HepG2 (cell line): Measurements from ENCODE around the gene HERC6. TPM values are rescaled to one million over a fixed set of nuclear protein-coding genes. Genes with fewer than 3 reads are reported as not detected.

Experiments used
- LCORL ChIP-seq, 2 experiments: fragments of 450-650 bp in 1 of 2; sonication (generic) in 1 of 2; formaldehyde crosslinking in 1 of 2; IDR thresholded peaks; 2 replicates each; pipeline versions ENCODE4 v1.5.0 to v1.6.1; 2017 to 2020; ENCODE audit warnings: antibody characterized with exemption in 1 of 2, missing genetic modification reagents in 1 of 2
- MTF2 ChIP-seq: sonication (generic); formaldehyde crosslinking; IDR thresholded peaks from 2 replicates; pipeline ENCODE4 v1.5.0; 2020; ENCODE audit warnings: missing genetic modification reagents, borderline replicate concordance
- PAF1 ChIP-seq: IDR thresholded peaks from 2 replicates; pipeline ENCODE4 v1.6.1; 2016; ENCODE audit warnings: missing genetic modification reagents, missing compliant biosample characterization
- PATZ1 ChIP-seq: sonication (generic); formaldehyde crosslinking; IDR thresholded peaks from 2 replicates; pipeline ENCODE4 v1.4.0; 2020; ENCODE audit warnings: missing genetic modification reagents
- TAF1 ChIP-seq: sonication (generic); formaldehyde crosslinking; IDR thresholded peaks from 2 replicates; pipeline ENCODE4 v1.4.0; 2020; ENCODE audit warnings: missing genetic modification reagents
- ZNF281 ChIP-seq: sonication (generic); formaldehyde crosslinking; IDR thresholded peaks from 2 replicates; pipeline ENCODE4 v1.4.0; 2020; ENCODE audit warnings: missing genetic modification reagents, borderline replicate concordance
- ZNF34 ChIP-seq: sonication (generic); formaldehyde crosslinking; IDR thresholded peaks from 2 replicates; pipeline ENCODE4 v1.4.0; 2020; ENCODE audit warnings: mild to moderate bottlenecking, missing genetic modification reagents, borderline replicate concordance
- ZNF577 ChIP-seq: sonication (generic); formaldehyde crosslinking; IDR thresholded peaks from 2 replicates; pipeline ENCODE4 v1.4.0; 2020; ENCODE audit warnings: mild to moderate bottlenecking, low read depth, missing genetic modification reagents, borderline replicate concordance
- ZNF619 ChIP-seq: sonication (generic); formaldehyde crosslinking; IDR thresholded peaks from 2 replicates; pipeline ENCODE4 v1.4.0; 2020; ENCODE audit warnings: mild to moderate bottlenecking, missing genetic modification reagents
- polyA plus RNA-seq, 8 experiments: library from polyadenylated mRNA; depleted of rRNA in 3 of 8; stranded (reverse) in 7 of 8; unstranded in 1 of 8; fragments of >200 nt; fragmentation: Illumina TruSeq in 4 of 8; extraction: Trizol in 4 of 8; gene quantifications; 2 replicates each; pipeline versions ENCODE4 v1.2.1 to v1.2.3, GENCODE V29; 2011 to 2016; ENCODE audit warnings: low read depth in 4 of 8, missing spikeins in 1 of 8, mixed read lengths in 1 of 8; ENCODE audit not compliant: insufficient read depth in 1 of 8
- total RNA-seq, 5 experiments: library from RNA; depleted of rRNA; stranded (reverse); fragments of >200 nt; fragmentation: Illumina TruSeq; extraction: Trizol; gene quantifications; 2 replicates each; pipeline ENCODE4 v1.2.3, GENCODE V29; 2016; ENCODE audit warnings: low read depth in 1 of 5
- TF ChIP-seq, protein P1 (sequence below), 2 experiments: fragments of 450-650 bp in 1 of 2; sonication (generic) in 1 of 2; formaldehyde crosslinking in 1 of 2; IDR thresholded peaks; 2 replicates each; pipeline versions ENCODE4 v1.6.1 to v1.8.0; 2016 to 2022; ENCODE audit warnings: antibody characterized with exemption in 1 of 2, mild to moderate bottlenecking in 1 of 2, missing genetic modification reagents in 1 of 2
- TF ChIP-seq, protein P2 (sequence below): sonication (generic); formaldehyde crosslinking; IDR thresholded peaks from 2 replicates; pipeline ENCODE4 v1.4.0; 2020; ENCODE audit warnings: missing genetic modification reagents, borderline replicate concordance

HERC6 gene
- total and polyA plus RNA-seq, 2 of the 13 experiments (the other 11 are each of a cell fraction or from before 2014, with no cell fraction given): 0.50 to 2.0 TPM

DNA sequence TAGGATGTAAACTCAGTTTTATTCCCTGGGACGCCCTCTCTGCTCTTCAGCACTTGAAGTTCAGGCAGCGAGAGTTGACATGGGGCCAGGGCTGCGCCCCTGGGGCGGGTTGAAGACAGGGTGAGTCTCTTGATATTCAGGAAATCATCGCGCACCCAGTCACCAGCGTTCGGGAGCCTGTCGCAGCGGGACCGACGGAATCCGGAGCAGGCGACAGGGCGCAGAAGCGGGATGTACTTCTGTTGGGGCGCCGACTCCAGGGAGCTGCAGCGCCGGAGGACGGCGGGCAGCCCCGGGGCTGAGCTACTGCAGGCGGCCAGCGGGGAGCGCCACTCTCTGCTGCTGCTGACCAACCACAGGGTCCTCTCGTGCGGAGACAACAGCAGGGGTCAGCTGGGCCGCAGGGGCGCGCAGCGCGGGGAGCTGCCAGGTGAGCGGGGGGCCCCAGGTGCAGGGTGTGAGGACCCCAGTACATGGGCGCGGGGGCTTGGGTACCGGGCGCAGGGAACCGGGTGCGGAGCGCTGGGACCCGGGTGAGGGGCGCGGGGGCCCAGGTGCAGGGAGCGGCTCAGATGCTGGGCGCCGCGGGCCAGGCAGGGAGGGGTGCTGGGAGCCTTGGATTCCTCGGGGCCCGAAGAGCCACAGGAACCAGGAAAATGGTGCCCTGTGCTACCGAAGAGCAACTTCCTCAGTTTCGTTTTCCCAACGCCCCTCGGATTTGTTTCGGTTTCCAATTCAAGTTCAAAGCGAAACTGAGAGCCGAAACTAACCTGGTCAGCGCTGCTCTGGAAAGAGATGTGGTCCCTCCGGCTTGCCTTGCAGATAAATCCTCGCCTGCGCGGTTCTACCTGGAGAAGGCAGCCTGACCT is at the start of gene HERC6 (continued):
- TF ChIP-seq, protein P1, sequence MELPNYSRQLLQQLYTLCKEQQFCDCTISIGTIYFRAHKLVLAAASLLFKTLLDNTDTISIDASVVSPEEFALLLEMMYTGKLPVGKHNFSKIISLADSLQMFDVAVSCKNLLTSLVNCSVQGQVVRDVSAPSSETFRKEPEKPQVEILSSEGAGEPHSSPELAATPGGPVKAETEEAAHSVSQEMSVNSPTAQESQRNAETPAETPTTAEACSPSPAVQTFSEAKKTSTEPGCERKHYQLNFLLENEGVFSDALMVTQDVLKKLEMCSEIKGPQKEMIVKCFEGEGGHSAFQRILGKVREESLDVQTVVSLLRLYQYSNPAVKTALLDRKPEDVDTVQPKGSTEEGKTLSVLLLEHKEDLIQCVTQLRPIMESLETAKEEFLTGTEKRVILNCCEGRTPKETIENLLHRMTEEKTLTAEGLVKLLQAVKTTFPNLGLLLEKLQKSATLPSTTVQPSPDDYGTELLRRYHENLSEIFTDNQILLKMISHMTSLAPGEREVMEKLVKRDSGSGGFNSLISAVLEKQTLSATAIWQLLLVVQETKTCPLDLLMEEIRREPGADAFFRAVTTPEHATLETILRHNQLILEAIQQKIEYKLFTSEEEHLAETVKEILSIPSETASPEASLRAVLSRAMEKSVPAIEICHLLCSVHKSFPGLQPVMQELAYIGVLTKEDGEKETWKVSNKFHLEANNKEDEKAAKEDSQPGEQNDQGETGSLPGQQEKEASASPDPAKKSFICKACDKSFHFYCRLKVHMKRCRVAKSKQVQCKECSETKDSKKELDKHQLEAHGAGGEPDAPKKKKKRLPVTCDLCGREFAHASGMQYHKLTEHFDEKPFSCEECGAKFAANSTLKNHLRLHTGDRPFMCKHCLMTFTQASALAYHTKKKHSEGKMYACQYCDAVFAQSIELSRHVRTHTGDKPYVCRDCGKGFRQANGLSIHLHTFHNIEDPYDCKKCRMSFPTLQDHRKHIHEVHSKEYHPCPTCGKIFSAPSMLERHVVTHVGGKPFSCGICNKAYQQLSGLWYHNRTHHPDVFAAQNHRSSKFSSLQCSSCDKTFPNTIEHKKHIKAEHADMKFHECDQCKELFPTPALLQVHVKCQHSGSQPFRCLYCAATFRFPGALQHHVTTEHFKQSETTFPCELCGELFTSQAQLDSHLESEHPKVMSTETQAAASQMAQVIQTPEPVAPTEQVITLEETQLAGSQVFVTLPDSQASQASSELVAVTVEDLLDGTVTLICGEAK (IDR thresholded peaks at IDR 0.05): no peak
- TF ChIP-seq, protein P1 (CRISPR knock-in tag; IDR thresholded peaks at IDR 0.05): peak; percentile 52; the same call in 1 of the 2 replicates
- no peak for TF ChIP-seq ZNF577 (CRISPR knock-in tag)
- TF ChIP-seq PAF1: no peak
- peak; percentile 77; the same call in 1 of the 2 replicates for TF ChIP-seq ZNF619
- peak; percentile 58; the same call in 1 of the 2 replicates for TF ChIP-seq PATZ1 (CRISPR knock-in tag)
- TF ChIP-seq LCORL (IDR thresholded peaks at IDR 0.05): no peak
- TF ChIP-seq LCORL (CRISPR knock-in tag; IDR thresholded peaks at IDR 0.05): peak; percentile 51; the same call in 1 of the 2 replicates
- TF ChIP-seq ZNF281 (CRISPR knock-in tag): no peak
- TF ChIP-seq, protein P2, sequence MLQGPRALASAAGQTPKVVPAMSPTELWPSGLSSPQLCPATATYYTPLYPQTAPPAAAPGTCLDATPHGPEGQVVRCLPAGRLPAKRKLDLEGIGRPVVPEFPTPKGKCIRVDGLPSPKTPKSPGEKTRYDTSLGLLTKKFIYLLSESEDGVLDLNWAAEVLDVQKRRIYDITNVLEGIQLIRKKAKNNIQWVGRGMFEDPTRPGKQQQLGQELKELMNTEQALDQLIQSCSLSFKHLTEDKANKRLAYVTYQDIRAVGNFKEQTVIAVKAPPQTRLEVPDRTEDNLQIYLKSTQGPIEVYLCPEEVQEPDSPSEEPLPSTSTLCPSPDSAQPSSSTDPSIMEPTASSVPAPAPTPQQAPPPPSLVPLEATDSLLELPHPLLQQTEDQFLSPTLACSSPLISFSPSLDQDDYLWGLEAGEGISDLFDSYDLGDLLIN (CRISPR knock-in tag): no peak
- no peak for TF ChIP-seq ZNF34 (CRISPR knock-in tag)
- no peak; the same call in 1 of the 2 replicates for TF ChIP-seq MTF2 (CRISPR knock-in tag)
- TF ChIP-seq TAF1 (CRISPR knock-in tag): peak; percentile 30; the same call in 1 of the 2 replicates
